KBM-7 (cell line): ENCODE data around the gene SLC25A21.
"Not testable (repeated sequence)": the region's sequence is repeated elsewhere in the genome, so short reads cannot be mapped to it uniquely, and the experiment has no call there.

ENCODE experiments used
- DNase-seq: peaks from one replicate; pipeline ENCODE4 v3.0.0-alpha.2; 2015
- in situ Hi-C: fragments of 300-500 bp; cut with MboI; formaldehyde crosslinking; loops from 2 replicates; pipeline ENCODE4 v1.14.3; 2020; ENCODE audit warnings: low sequenced_read_pairs, low pct_unique_long_range_greater_than_20kb, mixed read lengths

SLC25A21 gene

DNA sequence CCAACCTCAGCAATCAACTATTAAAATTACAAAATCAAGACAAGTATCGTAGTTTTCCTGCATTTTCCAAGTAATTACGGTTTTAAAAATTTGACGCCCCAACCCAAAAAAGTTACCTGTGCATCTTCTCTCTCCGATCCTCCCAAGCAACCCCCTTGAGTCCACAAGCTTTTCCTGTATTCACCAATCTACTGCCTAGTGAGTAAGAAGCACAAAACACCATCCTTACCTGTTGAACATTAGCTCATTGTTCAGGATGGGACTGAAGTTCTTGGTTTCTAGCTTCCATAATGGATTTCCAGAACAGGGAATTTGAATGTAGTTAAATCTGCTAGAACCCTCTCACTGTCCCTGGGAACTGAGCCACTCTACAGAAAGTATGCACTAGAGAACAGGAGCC, 348.8 kb downstream of the SLC25A21 start:
- DNase-seq: no peak
- in situ Hi-C loops: no loop called here

DNA sequence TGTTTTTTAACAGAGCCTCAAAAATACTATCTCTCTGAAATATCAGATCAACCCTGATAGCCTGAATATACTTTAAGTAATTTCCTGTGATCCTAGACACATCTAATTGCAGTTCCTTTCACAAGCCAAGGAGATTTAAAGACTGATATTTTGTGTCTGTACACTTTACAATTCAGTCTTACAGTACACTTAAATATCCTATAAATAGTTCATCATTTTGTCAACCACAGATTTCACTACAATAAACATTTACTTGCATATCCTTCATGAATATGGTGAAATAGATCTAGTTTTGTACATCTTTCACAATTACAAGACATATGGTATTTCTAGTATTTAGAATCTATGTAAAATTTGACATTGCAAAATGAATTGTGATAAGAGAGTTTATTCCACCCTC, 349.7 kb downstream of the SLC25A21 start:
- DNase-seq: no peak
- in situ Hi-C loops: no loop called here

DNA sequence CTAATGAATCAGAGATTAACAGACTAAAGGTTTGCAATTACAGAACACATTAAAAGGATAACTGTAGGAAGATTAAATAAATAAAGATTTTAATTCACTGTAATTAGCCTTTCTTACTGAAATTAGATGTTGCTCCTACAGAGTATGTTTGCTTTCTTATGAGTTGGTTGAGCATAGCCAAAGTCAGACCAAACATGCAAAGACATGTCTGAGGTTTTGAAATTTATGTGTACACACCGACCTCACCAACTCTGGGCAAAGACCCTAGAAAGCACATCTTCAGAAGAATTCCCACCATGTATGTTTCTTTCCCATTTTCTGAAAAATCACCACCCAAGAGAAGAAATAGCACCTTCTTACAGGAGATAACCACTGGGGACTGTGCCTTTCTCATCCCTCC, 351.5 kb downstream of the SLC25A21 start:
- DNase-seq: no peak

DNA sequence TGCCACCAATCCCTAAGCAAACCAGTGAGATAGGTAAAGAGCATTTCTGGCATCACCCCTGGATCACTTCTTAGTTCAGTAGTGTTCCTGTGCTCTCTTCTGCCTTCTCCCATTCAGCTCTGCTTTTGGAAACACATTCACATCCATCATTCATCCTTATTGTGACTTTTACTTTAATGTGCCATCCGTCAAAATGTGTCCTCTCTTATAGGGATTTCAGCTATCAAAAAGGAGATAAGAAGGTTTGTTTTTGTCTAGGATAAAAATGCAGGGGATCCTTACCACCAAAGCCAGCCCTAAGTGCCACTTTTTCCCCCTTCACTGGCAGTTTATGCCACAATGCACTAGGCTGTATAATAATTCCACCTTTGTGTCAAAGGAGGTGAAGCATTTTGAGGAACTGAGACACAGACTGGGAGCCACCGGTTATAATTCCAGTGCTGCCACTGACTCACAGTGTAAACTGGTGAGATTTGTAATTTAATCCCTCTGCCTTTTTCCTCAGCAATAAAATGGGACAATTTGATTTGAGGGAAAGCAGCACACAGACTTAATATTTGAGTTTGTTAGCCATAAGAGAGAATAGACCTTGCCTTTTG, 352.2 kb downstream of the SLC25A21 start:
- DNase-seq: no peak
- in situ Hi-C loops: no loop called here

More for the DNA sequence above, 351.5 kb downstream of the SLC25A21 start:
- in situ Hi-C loops: no loop called here

DNA sequence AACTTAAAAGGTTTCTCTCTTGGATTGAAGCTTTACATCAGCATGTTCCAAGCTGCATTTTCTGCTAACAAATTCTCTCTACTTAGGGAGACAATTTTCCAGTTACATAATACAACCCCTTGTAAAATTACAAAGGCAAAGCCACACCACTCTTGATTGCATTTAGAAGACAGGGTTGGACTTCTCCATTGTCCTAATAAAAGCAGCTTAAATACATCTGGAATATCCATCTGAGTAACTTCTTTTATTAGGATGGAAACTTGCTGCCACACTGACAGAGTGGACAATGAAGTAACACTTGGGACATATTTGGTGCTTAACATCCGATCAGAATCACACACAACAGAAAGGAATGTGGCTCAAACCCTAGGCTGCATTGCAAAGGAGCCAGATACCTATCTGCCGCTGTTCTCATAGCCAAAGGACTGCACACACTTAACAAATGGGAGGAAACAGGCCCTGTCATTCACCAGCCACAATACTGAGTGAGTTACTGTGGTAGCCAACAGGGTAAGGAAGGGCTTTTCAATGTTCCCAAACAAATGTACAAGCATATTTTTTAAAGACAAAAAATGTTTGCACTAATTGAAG, 353.5 kb downstream of the SLC25A21 start:
- DNase-seq: no peak
- in situ Hi-C loops: no loop called here

DNA sequence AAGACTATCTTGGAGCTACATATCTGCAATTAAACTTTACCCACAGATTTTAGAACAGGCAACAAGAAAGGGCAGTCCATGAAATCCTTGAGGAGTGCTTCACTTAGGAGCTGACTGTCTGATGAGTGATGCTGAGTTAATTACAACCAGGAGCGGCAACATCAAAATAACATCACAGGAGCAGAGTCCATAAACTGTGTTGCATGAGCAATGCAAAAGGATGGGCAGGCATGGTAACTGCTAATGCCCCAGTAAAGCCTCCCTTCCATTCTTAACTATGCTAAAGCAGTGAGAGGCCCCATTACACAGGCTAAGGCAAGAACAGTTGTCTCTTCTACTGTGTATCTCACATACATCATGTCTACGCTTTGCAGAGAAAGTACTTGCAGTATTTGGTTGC, 354.2 kb downstream of the SLC25A21 start:
- no peak for DNase-seq
- in situ Hi-C loops: no loop called here

DNA sequence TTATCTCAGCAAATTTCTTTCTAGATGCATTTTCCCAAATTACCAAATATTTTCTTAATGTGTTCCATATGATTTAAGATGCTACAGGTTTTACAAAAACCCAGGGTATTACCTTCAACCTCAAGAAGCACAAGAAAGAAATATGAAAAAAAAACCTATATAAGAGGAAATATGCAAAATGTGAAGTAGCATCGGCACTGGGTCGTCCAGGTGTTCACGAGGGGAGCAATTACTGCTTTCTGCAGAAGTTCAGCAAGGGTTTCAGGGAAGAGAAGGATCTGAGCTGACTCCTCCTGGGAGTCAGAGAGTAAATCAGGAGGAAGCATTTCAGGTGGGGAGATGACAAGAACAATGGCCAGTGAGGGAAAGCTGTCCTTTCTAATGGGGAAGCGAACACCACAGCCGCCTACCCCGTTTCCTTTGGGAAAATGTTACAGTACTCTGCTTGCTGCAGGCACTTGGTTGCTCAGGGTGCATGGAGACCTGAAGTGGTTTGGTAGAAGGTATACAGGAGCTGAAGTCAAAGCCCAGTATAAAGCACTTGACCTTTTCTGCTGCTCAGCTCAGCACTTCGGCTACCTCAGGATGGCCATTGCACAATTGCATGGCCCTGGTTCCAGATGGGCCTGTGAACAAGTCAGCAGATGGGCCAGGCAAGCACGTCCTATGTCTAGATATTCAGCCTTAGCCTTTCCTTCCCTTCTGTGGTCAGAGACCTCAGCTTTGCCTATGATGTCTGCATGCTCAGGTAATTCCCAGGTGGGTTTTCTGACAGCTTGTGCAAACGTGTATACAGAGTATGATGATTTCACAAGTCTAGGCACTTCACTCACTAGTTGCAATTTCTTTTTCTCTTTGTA, 355.1 kb downstream of the SLC25A21 start:
- in situ Hi-C loops: no loop called here

DNA sequence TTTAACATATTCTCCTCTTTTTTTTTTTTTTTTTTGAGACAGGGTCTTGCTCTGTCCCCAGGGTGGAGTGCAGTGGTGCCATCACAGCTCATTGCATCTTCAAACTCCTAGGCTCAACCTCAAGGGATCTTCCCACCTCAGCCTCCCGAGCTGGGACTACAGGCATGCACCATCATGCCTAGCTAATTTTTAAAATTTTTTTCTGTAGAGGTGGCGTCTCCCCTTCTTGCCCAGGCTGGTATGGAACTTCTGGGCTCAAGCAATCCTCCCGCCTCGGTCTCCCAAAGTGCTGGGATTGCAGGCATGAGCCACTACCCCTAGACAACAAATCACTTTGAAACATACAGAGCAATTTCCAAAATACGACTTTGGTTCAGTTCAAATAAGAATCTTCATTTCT, 355.9 kb downstream of the SLC25A21 start:
- DNase-seq: no peak
- in situ Hi-C loops: no loop called here

More for the DNA sequence above, 355.1 kb downstream of the SLC25A21 start:
- no peak for DNase-seq

DNA sequence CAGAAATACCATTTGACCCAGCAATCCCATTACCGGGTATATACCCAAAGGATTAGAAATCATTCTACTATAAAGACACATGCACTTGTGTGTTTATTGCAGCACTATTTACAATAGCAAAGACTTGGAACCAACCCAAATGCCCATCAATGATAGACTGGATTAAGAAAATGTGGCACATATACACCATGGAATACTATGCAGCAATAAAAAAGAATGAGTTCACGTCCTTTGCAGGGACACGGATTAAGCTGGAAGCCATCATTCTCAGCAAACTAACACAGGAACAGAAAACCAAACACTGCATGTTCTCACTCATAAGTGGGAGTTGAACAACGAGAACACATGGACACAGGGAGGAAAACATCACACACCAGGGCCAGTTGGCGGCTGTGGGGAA, 357.6 kb downstream of the SLC25A21 start:
- in situ Hi-C loops: not testable (repeated sequence)

DNA sequence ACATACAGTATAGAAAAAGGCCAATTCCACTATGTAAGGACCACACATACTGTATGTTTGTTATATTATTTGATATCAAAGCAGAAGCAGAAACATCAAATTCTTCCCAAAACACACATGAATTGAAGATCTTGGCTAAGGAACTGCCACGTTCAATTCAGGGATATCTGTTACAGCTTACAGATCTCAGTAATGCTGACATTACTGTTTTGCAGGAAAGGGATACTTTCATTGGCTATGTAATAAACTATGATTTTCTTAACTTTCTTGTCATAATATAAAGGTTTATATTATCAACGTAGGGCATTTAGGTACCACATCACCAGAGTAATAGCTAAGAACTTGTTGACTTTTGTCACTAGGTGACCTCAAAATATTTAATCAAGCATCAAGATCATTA, 362.2 kb downstream of the SLC25A21 start:
- in situ Hi-C loops: no loop called here
- no peak for DNase-seq

More for the DNA sequence above, 357.6 kb downstream of the SLC25A21 start:
- DNase-seq: not testable (repeated sequence)

DNA sequence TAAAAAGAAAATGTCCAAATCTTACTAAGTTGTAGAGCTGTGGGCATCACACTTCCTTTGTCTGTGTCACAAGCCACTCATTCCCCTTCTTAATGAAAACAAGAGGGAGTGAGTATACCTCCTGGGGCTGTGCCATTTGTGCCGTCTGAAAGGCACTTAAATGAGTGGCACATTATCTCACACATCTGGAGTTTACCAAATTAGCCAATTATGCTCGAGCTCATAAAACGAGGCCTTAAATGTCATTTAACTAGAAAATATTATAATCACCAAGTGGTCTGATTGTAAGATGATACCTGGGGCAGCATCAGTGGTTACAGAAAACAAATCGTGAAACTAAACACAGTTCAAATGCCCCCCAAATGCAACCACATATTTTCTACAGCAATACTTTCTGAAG, 364.7 kb downstream of the SLC25A21 start:
- no peak for DNase-seq
- in situ Hi-C loops: no loop called here

DNA sequence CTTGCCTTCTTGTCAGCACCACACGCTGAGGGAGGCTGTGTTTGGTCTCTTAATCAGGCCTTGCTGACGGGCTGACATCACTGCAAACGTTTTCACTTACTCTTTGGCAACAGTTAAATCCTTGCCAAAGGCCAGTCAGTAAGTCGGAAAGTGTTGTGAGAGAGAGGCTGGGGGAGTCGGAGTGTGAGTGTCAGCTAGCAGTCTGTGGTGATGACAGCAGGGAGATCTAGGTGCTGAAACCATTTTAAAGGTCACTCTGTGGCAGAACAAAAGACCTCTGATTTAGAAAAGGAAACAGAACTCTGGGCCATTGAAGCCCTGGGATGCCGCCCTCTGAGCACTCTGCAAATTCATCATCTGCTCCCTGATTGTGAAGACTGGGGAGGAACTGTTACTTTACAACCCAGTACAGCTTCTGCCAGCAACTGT, 367.3 kb downstream of the SLC25A21 start:
- no peak for DNase-seq
- in situ Hi-C loops: no loop called here

DNA sequence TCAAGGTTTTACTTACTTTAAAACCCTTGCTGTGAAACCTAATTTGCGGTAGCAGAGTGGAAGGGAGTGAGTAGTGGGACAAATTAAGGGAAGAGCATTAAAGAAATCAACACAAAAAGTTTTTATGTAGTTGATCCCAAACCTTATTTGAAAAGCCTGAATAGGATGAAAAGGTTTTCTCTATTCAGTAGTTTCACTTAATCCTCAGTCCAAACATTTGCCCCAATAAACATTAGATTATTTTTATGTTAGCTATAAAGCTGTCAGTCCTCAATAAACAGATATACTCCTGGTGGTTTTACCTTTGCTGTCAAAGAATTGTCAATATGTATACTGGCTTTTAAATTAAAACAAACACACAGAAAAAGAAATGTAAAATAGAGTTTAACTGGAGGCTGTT, 374.8 kb downstream of the SLC25A21 start:
- DNase-seq: no peak
- in situ Hi-C loops: no loop called here

DNA sequence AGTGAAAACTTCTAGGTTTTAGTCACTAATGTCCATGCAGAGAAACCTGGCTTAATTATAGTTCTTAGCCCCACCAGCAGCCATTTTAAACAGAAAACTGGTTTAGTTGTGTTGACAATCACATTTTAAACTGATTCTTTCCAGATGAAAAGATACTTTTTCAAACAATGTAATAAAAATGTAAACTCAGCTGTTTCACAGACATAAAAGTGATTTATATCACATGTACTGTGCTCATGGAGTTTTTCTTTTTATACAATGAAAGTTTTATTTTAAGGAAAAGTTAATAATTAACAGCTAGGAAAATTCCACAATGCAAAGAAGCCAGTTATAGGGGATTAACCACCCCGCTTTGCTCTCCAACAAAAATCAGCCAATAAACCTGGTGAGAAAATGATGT, 381.0 kb downstream of the SLC25A21 start:
- no peak for DNase-seq
- in situ Hi-C loops: no loop called here

DNA sequence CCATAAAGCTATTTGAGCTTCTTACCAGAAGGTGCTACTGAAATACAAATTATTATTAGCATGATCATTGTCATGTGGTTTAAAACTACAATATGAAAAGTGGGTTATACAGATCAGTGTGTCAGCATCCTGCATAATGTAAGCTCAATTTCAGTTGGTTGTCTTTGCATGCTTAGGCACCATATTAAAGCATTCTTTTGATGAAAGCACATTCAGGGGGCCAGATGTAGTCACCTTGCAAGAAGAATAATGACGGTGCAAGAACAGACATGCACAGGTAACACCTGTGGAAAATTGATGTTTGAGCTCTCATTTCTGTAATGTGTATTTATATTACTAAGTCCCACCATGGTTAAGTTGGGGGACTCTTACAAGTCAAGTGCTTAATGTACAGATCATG, 386.9 kb downstream of the SLC25A21 start:
- in situ Hi-C loops: no loop called here
- no peak for DNase-seq

DNA sequence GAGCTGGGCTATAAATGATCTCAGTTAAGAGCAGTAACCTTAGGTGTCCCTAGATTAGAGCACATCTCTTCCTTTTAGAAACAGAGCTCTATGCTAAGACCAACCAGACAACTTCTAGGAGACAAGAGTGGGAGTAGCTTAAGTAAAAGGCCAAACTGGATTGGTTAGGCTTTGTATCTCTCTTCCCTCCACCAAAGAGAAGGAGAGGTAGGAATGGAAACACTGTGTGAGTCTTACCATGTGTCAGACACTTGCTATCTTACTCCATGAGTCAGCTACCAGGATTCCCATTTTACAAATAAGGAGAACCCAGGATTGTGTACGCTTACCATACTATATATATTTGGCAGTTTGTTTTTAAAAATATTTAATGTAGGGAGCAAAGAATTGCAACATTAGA, 387.9 kb downstream of the SLC25A21 start:
- in situ Hi-C loops: no loop called here
- no peak for DNase-seq

DNA sequence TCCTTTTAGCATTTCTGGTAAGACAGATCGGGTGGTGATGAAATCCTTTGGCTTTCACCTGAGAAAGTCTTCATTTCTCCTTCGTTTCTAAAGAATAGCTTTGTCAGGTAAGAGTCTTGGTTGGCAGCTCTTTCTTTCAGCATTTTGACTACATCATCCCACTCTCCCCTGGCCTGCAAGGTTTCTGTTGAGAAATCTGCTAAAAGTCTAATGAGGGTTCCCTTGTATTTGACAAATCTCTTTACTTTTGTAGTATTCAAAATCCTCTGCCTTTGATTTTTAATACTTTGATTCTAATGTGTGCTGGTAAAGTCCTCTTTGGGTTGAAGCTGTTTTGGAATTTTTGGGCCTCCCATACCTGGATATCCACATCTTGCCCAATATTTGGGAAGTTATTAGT, 390.5 kb downstream of the SLC25A21 start:
- DNase-seq: no peak
- in situ Hi-C loops: no loop called here

DNA sequence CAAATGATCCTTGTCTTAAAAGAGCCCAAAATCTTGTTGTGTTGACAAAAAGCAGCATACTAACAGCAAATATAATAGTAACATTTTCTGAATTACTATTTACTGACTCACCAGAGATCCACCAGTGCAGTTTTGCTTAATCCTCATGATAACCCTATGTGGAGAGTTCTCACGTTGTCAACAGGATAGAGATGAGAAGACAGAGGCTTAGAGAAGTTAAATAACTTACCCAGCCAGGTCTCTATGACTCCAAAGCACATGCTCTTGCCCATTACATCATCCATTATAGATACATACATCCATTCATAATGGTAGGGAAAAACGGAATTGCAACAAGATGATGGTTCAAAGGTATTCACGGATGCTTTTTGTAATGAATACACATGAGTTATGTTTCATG, 398.8 kb downstream of the SLC25A21 start:
- DNase-seq: no peak

DNA sequence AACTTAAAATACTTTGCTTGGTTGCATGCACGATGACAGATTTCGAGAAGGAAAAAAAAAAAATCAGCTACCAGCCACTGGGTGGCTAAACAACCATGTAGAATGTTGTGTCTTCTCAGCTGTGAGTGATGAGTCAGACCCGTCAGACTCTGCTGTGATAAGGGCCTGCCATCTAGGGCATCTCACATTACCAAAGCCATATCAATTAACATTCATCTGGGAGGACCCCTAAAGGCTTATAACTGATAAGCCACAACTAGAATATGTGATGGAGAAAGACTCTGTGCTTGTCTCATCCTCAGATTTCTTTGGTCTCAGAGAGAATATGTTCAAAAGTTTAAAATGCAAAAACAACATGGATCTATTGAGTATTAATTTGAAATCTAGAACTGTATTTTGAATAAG, 399.3 kb downstream of the SLC25A21 start:
- in situ Hi-C loops: no loop called here
- no peak for DNase-seq

More for the DNA sequence above, 398.8 kb downstream of the SLC25A21 start:
- in situ Hi-C loops: no loop called here

DNA sequence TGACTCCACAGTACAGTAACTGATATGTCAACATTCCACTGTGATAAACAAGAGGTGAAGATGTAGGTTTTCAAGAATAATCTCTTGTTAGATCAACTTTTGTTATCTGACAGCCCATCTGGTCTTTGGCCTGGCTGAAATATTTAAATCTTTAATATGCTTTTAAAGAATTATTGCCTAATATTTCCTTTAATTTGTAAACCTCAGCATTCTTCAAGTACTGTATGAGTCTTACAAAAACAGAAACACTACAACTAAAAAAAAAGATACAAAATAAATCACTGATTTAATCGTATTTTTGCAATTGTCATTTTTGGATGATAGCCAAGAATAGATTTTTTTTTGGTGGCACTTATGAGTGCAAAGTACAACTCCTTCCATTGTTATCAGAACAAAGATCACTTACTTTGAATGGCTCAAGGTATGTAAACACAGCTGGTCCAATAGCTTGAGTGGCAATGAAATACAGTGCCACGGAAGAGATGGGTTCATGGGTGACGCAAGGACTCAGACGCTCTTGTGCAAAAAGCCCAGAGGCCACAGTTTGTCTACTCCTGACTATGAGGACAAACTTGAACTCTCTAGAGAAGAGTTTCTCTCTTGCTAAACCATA, 401.3 kb downstream of the SLC25A21 start:
- no peak for DNase-seq
- in situ Hi-C loops: no loop called here
